Measurements from ENCODE around the gene TIMP2.

GRCh38 chr17:78826836-78827509 lies 98.2 kb downstream of the TIMP2 start:
- TF ChIP-seq TAF1 (IDR thresholded peaks at IDR 0.05; ENCODE audit: borderline replicate concordance, low read depth, low read length): no peak
- TF ChIP-seq POLR2A (IDR thresholded peaks at IDR 0.05; ENCODE audit: low read depth, low read length): no peak
